ENCODE measurements around the gene CCDC187.
A peak's percentile ranks its signal among the peaks of the same experiment; 100 is the strongest.
"Not testable (repeated sequence)": the region's sequence is repeated elsewhere in the genome, so short reads cannot be mapped to it uniquely, and the experiment has no call there.

CCDC187 gene

DNA sequence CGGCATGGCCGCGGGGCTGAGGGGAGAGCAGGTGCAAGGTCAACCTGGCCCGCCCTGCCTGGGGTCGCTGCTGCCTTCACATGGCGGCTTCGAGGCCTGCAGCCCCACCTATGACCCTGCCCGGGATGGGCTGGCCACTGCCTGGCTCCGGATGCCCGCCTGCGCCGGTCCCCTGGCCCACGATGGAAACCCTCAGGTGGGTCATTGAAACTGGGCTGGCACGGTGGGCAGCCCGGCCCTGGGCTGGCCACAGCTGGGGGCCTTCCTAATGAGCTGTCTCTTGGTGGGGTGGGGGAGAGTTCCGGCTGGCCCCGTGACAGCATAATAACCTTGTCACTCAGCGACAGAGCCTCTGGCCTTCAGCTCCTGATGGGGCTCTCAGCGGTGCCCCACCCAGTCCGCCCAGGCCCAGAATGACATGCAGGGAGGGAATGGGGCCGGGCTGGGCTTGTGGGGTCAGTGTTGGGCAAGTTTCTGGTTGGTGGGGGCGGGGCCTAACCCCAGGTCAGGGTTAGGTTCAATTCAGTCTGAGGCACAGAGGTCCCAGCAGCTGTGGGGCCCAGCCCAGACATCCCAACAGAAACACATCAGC, at the start of gene CCDC187:
CCDC187 (minus strand) TSS at position 270 of the 592 bp plus-strand sequence; CDS start at position 6, 264 bp downstream.
- DNase-seq = no peak

DNA sequence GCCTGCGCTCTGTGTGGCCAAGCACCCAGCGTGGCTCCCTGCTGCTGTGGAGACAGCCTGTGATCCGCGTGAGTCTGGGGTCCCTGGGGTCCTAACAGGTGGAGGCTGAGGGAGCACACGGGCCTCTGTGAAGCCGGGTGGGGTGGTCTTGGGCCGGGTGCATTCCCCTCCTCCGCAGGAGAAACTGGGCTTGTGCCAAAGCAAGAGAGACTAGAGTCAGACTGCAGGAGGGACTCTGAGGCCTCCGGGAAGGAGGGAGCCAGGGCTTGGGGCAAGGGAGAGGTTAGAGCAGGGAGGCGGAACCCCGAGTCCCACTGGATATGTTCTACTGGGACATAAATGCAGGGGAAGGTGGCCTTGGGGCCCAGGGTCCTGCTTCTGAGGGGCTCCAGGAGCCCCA, 49.2 kb upstream of the CCDC187 start:
- no peak for DNase-seq

DNA sequence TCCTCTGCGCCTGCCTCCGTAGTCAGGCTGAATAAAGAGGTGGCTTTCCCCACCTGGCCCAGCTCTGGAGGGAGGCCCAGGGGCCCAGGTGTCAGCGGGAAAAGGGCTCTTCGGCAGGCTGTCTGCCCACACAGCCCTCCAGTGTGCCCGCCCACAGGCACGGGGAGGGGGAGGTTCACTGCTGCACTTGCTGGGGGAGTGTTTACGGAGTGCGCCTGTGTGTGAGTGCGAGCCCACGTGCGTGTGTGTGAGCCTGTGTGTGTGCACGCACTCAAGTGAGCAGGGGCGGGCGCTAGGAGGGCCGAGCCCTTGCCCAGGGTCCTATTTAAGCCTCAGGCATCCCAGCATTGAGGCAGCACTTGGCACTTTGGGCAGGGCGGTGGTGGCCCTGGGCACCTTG, 48.8 kb upstream of the CCDC187 start:
- no peak for DNase-seq

DNA sequence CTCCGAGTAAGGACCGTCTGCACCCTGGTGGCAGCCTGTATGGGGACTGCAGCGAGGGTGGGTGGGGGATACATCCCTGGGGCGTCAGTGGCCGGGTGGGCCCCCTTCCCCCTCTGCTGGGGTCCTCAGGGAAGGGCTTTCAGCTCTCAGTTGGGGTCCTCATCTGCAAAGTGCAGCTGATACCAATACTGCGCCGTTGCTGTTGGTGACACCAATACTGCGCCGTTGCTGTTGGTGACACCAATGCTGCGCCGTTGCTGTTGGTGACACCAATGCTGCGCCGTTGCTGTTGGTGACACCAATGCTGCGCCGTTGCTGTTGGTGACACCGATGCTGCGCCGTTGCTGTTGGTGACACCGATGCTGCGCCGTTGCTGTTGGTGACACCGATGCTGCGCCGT, 48.0 kb upstream of the CCDC187 start:
- not testable (repeated sequence) for DNase-seq

DNA sequence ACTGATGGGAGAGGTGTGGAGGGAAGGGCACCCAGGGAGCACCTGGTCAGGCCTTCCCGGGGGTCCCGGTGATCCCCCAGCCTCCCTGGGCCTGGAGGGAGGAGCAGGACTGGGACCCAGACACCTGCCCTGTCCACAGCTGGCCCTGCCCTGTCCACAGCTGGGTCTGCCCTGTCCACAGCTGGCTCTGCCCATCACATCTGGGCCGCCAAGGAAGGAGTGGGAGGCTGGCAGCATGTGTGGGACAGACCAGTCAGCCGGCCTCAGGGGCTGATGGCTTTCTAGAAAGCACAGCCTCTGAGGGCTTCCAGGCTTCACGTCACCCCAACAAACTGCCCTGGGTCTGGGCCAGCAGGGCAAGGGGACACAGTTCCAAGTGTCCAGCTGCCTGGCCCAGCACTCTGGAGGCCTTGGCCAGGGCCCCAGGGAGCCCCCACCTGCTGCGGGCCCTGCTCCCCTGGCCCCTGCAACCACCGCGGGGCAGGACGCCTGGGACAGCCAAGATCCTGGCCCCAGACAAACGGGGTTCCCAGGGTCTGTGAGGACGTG, 47.4 kb upstream of the CCDC187 start:
- DNase-seq = no peak

GRCh38 chr9:136349546-136349945, 45.7 kb upstream of the CCDC187 start:
- DNase-seq = no peak

DNA sequence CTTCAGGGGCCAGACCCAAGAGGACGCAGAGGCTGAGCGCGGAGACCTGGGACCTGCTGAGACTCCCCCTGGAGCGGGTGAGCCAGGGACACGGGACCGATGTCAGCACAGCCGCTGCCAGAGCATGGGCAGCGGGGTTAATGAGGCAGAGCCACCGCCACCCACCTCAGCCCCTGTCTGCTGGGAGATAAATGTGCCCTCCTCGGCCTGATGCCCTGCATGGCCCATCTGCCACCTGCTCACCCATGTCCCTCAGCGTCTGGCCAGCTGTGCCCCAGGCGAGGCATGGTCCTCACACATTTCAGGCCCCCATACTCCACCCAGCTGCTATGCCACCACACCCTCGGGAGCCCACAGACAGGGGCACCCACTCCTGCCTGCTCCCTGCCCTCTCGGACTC, 44.8 kb upstream of the CCDC187 start:
- no peak for DNase-seq

DNA sequence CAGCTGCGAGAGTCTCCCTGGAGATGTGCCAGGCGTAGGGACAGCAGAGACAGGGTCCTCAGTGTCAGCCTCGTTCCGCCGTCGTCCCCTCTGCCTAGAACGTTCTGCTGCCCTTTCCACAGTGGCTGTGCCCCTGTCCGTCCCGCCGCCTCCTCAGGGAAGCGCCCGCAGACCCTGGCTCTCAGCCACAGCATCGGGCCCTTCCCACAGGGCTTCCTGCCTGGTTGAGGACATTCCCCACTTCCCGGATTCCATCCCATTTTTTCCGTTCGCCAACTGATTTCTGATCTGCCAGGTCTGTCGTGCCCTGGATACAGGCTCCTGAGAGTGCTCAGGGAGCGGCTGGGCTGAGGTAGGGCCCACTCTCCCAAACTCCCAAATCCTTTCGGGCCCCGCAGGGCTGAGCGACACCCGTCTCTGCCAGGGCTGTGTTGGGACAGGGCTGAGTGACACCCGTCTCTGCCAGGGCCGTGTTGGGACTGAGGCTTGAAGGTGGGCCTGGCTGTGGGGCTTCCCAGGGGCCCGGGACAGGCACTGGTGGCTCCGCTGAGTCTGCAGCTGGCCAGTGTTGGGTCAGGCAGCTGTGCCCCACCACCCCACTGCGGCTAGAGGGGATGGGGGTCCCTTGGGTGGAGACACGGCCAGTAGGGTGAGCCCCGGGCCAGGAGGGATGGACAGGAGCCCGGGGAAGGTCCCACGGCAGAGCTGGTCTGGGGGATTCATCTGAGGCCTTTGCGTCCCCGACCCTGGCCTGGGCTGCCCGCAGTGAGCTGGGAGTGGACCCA, 43.8 kb upstream of the CCDC187 start:
- DNase-seq = no peak

- no peak for DNase-seq
These were observed 43.1 kb upstream of the CCDC187 start for GRCh38 chr9:136346927-136347465.

DNA sequence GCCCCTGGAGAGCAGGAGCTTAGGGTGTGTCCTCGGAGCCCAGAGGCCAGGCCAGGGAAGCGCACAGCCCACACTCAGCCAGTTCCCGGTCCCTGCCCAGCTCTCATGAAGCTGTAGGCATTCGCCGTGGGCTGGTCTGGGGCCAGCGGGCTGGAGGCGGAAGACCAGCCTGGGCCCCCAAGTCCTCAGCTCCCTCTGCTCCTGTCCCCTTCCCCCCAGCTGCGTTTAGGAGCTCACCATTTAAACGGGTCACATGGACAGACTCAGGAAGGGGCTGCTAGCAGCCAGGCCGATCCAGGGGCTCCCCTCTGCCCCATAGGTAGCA, 42.2 kb upstream of the CCDC187 start:
- no peak for DNase-seq

- no peak for DNase-seq
These were observed 41.6 kb upstream of the CCDC187 start for GRCh38 chr9:136345281-136346156.

GRCh38 chr9:136344544-136345280, 40.8 kb upstream of the CCDC187 start:
- no peak for DNase-seq

- DNase-seq = no peak
These were observed 40.0 kb upstream of the CCDC187 start for GRCh38 chr9:136343884-136344269.

GRCh38 chr9:136343121-136343883, 39.4 kb upstream of the CCDC187 start:
- DNase-seq = no peak

GRCh38 chr9:136342181-136343120, 38.6 kb upstream of the CCDC187 start:
- peak; percentile 65 for DNase-seq

GRCh38 chr9:136341769-136342168, 37.9 kb upstream of the CCDC187 start:
- no peak for DNase-seq

GRCh38 chr9:136341042-136341655, 37.3 kb upstream of the CCDC187 start:
- no peak for DNase-seq

- DNase-seq = no peak
These were observed 36.6 kb upstream of the CCDC187 start for GRCh38 chr9:136340356-136341041.

DNA sequence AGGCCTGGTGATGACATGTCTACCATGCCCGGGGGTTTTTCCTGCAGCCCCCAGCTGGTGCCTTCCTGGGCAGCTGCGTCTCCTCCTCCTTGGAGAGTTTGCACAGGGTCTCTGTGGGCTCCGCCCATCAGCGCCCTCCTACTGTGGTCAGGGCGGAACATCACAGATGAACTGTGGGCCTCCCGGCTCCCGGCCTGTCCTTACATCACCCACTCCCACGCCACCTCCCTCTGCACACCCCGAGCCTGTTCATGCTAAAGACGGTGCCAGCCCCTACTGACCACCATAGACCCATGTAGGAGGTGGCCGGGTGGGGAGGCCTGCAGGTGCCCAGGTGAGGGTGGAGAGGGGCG, 36.0 kb upstream of the CCDC187 start:
- DNase-seq = no peak

Measured in stimulated activated CD4-positive, alpha-beta T cell treated with anti-CD3 and anti-CD28 coated beads, Interleukin-4, amount 100 ng/mL, for 1 hour (primary cell).